HFF-Myc (cell line): ENCODE data around the gene CFAP157.

Experiments
- DNase-seq: peaks from one replicate; pipeline ENCODE4 v3.0.0-alpha.2; 2011; ENCODE audit warnings: low read depth; ENCODE audit errors: extremely low read depth
- H3K4me3 ChIP-seq: replicated peaks from 2 replicates; pipeline ENCODE4 v1.5.1; 2011; ENCODE audit warnings: low read depth, mild to moderate bottlenecking, control low read depth, low read length
- TF ChIP-seq, protein P1 (sequence below): IDR thresholded peaks from 2 replicates; pipeline ENCODE4 v1.5.1; 2012; ENCODE audit warnings: mild to moderate bottlenecking, low read depth, low read length, control low read depth; ENCODE audit errors: missing control alignments

CFAP157 gene

DNA sequence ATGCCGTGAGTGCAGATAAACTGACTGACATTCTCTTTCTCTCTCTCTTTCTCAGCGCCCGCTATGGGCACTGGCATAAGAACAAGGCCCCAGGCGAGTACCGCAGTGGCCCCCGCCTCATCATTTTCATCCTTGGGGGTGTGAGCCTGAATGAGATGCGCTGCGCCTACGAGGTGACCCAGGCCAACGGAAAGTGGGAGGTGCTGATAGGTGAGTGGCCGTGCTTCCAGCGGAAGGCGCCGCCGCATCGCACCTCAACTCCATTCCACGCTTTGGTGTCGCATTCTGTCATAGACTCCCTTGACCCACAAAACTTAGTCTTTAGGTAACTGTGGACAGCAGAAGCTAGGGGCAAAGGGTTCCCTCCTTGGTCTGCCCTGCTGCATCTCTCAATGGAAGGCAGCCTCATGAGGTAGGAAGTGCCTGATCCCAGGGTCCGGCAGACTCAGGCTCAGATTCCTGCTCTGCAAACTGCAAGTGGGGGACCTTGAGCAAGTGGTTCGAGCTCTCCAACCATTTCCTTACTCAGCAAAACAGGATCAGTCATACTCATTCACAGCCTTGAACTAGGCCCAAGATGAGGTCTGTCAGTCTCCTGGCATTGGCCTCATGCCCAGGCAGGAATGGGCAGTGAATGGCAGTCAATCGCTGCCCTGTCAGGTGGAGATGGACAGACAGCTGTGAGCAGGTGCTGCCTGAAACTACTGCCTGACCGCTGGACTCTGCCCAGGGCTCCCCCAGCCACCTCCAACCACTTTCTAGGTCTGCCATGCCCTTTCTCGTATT lies 24.2 kb upstream of the CFAP157 start:
- no peak for DNase-seq
- TF ChIP-seq, protein P1, sequence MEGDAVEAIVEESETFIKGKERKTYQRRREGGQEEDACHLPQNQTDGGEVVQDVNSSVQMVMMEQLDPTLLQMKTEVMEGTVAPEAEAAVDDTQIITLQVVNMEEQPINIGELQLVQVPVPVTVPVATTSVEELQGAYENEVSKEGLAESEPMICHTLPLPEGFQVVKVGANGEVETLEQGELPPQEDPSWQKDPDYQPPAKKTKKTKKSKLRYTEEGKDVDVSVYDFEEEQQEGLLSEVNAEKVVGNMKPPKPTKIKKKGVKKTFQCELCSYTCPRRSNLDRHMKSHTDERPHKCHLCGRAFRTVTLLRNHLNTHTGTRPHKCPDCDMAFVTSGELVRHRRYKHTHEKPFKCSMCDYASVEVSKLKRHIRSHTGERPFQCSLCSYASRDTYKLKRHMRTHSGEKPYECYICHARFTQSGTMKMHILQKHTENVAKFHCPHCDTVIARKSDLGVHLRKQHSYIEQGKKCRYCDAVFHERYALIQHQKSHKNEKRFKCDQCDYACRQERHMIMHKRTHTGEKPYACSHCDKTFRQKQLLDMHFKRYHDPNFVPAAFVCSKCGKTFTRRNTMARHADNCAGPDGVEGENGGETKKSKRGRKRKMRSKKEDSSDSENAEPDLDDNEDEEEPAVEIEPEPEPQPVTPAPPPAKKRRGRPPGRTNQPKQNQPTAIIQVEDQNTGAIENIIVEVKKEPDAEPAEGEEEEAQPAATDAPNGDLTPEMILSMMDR = no peak
- H3K4me3 ChIP-seq = no peak overlapping the region

GRCh38 chr9:127683723-127684122 lies 23.1 kb upstream of the CFAP157 start:
- no peak for DNase-seq
- no peak overlapping the region for H3K4me3 ChIP-seq
- TF ChIP-seq, protein P1 = no peak

GRCh38 chr9:127684576-127684975 lies 22.2 kb upstream of the CFAP157 start:
- DNase-seq = no peak
- no peak overlapping the region for H3K4me3 ChIP-seq
- TF ChIP-seq, protein P1 = no peak

DNA sequence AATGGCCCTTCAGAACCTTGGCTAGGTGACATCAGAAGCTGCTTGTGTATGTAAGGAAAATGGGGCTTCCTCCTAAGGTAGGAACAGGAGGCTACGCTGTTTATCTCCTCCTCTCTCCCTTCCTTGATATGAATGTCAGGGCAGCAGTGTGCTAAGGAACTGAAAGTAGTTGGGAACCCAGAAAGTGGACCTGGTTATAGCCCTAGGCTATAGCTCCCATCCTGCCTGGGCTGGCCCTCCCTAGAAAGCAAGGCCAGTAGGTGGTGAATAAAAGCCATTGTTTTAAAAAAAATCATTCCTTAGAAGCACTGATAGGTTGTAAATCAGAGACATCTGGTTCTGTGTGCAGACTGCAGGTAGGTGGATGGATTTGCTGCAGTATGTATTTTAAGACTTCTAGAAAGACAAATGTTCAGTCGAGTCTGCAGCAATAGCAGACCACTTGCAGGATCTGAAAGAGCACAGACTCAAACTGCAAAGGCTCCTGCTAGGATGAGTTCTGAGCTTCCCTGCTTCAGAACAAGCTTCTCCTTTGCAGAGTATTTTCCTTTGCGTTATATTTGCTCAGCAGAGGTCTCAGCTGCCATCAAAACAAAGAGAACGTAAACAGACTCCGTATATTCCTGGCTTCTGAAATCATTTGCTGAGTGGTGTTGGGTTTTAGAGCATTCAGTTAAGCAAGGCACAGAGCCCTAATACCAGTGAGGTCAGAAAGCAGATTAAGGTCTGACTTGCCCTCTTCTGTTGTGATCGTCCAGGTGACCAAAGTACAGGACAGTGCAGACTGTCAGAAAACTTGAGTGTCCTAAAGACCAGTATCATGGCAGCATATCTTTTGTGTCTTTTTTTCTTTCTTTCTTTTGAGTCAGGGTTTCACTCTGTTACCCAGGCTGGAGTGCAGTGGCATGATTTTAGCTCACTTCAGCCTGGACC lies 20.1 kb upstream of the CFAP157 start:
- DNase-seq = no peak
- H3K4me3 ChIP-seq = no peak overlapping the region
- TF ChIP-seq, protein P1 = no peak

GRCh38 chr9:127689329-127690000 lies 17.3 kb upstream of the CFAP157 start:
- H3K4me3 ChIP-seq = no peak overlapping the region
- TF ChIP-seq, protein P1 = no peak
- no peak for DNase-seq

DNA sequence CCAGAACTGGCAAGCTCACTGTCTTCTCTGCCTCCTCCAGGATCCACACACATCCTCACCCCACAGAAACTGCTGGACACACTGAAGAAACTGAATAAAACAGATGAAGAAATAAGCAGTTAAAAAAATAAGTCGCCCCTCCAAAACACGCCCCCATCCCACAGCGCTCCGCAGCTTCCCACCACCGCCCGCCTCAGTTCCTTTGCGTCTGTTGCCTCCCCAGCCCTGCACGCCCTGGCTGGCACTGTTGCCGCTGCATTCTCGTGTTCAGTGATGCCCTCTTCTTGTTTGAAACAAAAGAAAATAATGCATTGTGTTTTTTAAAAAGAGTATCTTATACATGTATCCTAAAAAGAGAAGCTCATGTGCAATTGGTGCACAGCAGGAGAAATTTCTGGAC lies 16.1 kb upstream of the CFAP157 start:
- H3K4me3 ChIP-seq = no peak overlapping the region
- DNase-seq = no peak
- TF ChIP-seq, protein P1 = no peak
